Activated CD4-positive, alpha-beta memory T cell treated with anti-CD3 and anti-CD28 coated beads for 36 hours (primary cell): ENCODE measurements around the gene RBM20. TPM values are rescaled to one million over a fixed set of nuclear protein-coding genes. Genes with fewer than 3 reads are reported as not detected.
A peak's percentile ranks its signal among the peaks of the same experiment; 100 is the strongest.

Experiments
- CTCF ChIA-PET: fragments of 350-600 bp; sonication (Branson Sonifier 250); formaldehyde crosslinking; loops from one replicate; lab custom pipeline; 2021; ENCODE audit warnings: antibody characterized with exemption, inconsistent platforms; lab: Charles Lee
- POLR2A ChIA-PET: fragments of 350-600 bp; sonication (Branson Sonifier 250); formaldehyde crosslinking; loops from one replicate; lab custom pipeline; 2021; ENCODE audit warnings: antibody characterized with exemption; lab: Charles Lee
- DNase-seq: peaks from one replicate; pipeline ENCODE4 v3.0.0-alpha.2; 2020
- H3K27ac Mint-ChIP-seq: one replicate; pipeline ENCODE4 v1.8.0; 2021; ENCODE audit warnings: mixed read lengths
- H3K27me3 Mint-ChIP-seq: one replicate; pipeline ENCODE4 v1.8.0; 2021; ENCODE audit warnings: mixed read lengths
- H3K36me3 Mint-ChIP-seq: one replicate; pipeline ENCODE4 v1.8.0; 2021; ENCODE audit warnings: mixed read lengths
- H3K4me1 Mint-ChIP-seq: one replicate; pipeline ENCODE4 v1.8.0; 2021; ENCODE audit warnings: low read depth, mixed read lengths
- H3K4me3 Mint-ChIP-seq: one replicate; pipeline ENCODE4 v1.8.0; 2021; ENCODE audit warnings: mild to moderate bottlenecking, mixed read lengths
- H3K9me3 Mint-ChIP-seq: one replicate; pipeline ENCODE4 v1.8.0; 2021; ENCODE audit warnings: mixed read lengths
- intact Hi-C: fragments of 100-400 bp; cut with micrococcal nuclease; formaldehyde crosslinking; loops from one replicate; pipeline ENCODE4 v1.15.1; 2023
- total RNA-seq, 2 experiments: library from RNA; stranded (reverse); gene quantifications; one replicate each; pipeline ENCODE4 v1.2.3, GENCODE V29; 2021

Gene RBM20
- total RNA-seq, 2 experiments from 2014 or later = not detected

DNA sequence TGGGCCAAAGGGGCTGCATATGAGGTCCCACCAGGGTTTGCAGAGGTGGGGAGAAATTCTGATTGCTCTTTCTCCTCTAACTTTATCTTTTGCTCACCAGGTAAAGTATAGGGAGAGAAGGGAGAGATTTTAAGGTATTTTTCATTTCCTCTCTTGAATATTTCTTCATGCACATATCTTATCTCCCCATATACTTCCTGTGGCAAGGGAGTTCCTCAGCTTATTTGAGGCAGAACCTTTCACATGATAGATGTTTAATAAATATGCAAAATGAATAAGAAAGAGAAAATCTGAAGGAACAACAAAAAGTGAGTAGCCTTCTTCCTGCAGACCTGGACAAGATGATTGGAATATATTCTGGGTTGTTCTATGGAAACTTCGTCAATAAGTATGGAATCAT lies 160.2 kb downstream of the RBM20 start:
- ChIA-PET POLR2A (interaction anchor here (1.1 kb wide), 1 partner anchor 12 kb away, joined by 3 read pairs; no protein-coding TSS in a partner anchor), CTCF (interaction anchor here (0.7 to 3.1 kb wide), 17 partner anchors 9 to 133 kb away, joined by 3 to 25 read pairs (median 4); no protein-coding TSS in a partner anchor)
- H3K9me3 Mint-ChIP-seq = no peaks in the 10 kb centered on the region
- DNase-seq = no peak
- intact Hi-C loops = loop anchor here (2.0 to 5.0 kb wide), 3 partner anchors 38 to 192 kb away; no protein-coding TSS in a partner anchor
- H3K27ac Mint-ChIP-seq = no peak overlapping the region
- H3K27me3 Mint-ChIP-seq = no peaks in the 10 kb centered on the region
- H3K4me1 Mint-ChIP-seq = peaks cover 36% of the 10 kb centered on the region
- H3K36me3 Mint-ChIP-seq = no peaks in the 10 kb centered on the region
- no peak overlapping the region for H3K4me3 Mint-ChIP-seq

DNA sequence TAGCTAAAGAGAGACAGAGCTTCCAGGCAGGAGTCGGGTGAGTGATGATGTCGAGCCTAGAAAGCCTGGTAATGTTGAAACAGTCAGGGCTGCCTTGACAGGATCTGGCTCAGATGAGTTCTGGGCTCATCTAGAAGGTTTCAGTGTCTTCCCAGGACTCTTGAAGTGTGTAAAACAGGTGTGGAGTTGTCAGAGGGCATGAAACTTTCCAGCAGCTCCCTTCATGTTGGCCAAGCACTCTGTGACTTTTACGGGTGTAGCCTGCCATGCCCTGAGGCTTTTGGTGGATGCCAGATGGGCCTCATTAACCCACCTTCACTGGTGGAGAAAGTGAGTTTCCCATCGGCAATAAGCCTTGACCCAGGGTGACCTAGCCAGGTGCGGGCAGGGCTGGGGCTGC lies 161.2 kb downstream of the RBM20 start:
- Mint-ChIP-seq H3K4me3 (no peak overlapping the region), H3K27ac (no peak overlapping the region), H3K36me3 (no peaks in the 10 kb centered on the region), H3K27me3 (no peaks in the 10 kb centered on the region), H3K4me1 (peaks cover 36% of the 10 kb centered on the region), H3K9me3 (no peaks in the 10 kb centered on the region)
- CTCF ChIA-PET = interaction anchor here (1.0 kb wide), 1 partner anchor 20 kb away, joined by 3 read pairs; no protein-coding TSS in a partner anchor
- intact Hi-C loops = loop anchor here (2.0 kb wide), 1 partner anchor 58 kb away; no protein-coding TSS in a partner anchor
- DNase-seq = no peak
- POLR2A ChIA-PET = no interaction called here

DNA sequence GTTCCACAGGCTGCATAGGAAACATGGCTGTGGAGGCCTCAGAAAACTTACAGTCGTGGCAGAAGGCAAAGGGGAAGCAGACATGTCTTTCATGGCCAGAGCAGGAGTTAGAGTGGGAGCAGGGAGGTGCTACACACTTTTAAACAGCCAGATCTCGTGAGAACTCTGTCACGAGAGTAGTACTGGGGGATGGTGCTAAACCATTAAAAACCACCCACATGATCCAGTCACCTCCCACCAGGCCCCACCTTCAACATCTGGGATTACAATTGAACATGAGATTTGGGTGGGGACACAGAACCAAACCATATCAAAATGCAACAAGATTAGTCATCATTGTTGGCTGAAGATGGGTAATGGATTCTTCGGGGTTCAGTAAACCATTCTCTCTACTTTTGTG lies 162.2 kb downstream of the RBM20 start:
- no peak for DNase-seq
- Mint-ChIP-seq H3K36me3 (no peaks in the 10 kb centered on the region), H3K27me3 (no peaks in the 10 kb centered on the region), H3K27ac (no peak overlapping the region), H3K9me3 (no peaks in the 10 kb centered on the region), H3K4me3 (no peak overlapping the region), H3K4me1 (peaks cover 36% of the 10 kb centered on the region)
- ChIA-PET POLR2A (no interaction called here), CTCF (no interaction called here)
- intact Hi-C loops = no loop called here

DNA sequence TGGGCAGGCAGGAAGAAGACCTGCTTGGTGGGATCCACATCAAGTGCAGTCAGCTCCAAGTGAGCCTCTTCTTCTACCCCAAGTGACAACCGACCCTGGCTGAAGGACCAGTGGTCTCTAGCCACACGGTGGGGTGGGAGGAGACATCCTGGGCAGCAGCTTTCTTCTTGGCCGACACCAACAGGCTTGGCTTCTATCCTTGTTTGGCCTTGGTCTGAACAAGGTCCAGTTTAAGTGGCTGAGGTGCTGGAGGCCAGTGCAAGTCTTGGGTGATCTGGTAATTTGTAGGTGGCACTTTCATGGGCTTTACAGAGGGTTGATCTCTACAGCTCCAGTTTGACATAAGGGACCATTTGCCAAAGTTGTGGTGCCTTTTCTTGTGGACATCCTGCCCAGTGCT lies 164.0 kb downstream of the RBM20 start:
- H3K27me3 Mint-ChIP-seq = no peaks in the 10 kb centered on the region
- H3K27ac Mint-ChIP-seq = no peak overlapping the region
- ChIA-PET POLR2A (interaction anchor here (0.9 kb wide), 1 partner anchor 63 kb away, joined by 3 read pairs; the partner anchor contains the start of gene PDCD4), CTCF (no interaction called here)
- no peak overlapping the region for H3K4me3 Mint-ChIP-seq
- no peaks in the 10 kb centered on the region for H3K36me3 Mint-ChIP-seq
- intact Hi-C loops = no loop called here
- peaks cover 23% of the 10 kb centered on the region for H3K4me1 Mint-ChIP-seq
- no peaks in the 10 kb centered on the region for H3K9me3 Mint-ChIP-seq
- no peak for DNase-seq

DNA sequence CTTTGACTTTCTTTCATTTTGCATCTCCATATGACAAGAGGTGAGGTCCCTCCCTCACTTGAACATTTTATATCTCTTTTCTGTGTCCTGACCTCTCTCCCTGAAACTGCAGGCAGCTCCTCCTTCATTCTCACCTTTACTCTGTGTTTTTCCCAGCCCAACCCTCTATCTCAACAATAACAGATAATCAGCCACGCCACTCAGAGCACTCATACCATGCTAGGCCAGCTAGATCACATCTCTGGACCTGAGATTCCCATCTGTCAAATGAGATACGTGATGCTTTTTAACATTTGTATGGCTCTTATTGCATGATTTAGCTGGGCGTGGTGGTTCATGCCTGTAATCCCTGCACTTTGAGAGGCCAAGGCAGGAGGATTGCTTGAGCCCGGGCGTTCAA lies 164.5 kb downstream of the RBM20 start:
- H3K36me3 Mint-ChIP-seq = no peaks in the 10 kb centered on the region
- CTCF ChIA-PET = no interaction called here

DNA sequence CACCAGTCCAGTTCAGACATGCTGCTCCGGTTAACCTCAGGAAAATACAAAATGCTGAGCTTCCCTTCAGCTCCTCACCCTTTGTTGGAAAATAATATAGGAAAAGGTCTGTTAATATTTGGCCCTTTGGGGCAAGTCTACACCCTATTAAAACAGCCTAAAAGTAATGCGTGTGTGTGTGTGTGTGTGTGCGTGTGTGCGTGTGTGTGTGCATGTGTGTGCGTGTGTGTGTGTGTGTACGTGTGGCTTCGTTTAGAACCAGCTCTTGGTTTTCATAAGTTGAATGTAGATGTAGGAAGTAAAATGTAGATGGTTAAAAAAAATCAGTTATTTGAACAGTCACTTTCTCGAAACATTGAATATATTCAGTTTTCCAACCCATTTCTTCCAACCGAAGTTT lies 166.5 kb downstream of the RBM20 start:
- ChIA-PET POLR2A (no interaction called here), CTCF (no interaction called here)
- no peak overlapping the region for H3K4me3 Mint-ChIP-seq
- no peaks in the 10 kb centered on the region for H3K27me3 Mint-ChIP-seq
- peaks cover 6% of the 10 kb centered on the region for H3K4me1 Mint-ChIP-seq
- no peak for DNase-seq
- H3K9me3 Mint-ChIP-seq = no peaks in the 10 kb centered on the region
- intact Hi-C loops = no loop called here
- no peak overlapping the region for H3K27ac Mint-ChIP-seq
- no peaks in the 10 kb centered on the region for H3K36me3 Mint-ChIP-seq

More for the DNA sequence above, 164.5 kb downstream of the RBM20 start:
- Mint-ChIP-seq H3K9me3 (no peaks in the 10 kb centered on the region), H3K4me1 (peaks cover 18% of the 10 kb centered on the region), H3K27ac (no peak overlapping the region), H3K27me3 (no peaks in the 10 kb centered on the region), H3K4me3 (no peak overlapping the region)
- POLR2A ChIA-PET = no interaction called here
- no peak for DNase-seq
- intact Hi-C loops = no loop called here

DNA sequence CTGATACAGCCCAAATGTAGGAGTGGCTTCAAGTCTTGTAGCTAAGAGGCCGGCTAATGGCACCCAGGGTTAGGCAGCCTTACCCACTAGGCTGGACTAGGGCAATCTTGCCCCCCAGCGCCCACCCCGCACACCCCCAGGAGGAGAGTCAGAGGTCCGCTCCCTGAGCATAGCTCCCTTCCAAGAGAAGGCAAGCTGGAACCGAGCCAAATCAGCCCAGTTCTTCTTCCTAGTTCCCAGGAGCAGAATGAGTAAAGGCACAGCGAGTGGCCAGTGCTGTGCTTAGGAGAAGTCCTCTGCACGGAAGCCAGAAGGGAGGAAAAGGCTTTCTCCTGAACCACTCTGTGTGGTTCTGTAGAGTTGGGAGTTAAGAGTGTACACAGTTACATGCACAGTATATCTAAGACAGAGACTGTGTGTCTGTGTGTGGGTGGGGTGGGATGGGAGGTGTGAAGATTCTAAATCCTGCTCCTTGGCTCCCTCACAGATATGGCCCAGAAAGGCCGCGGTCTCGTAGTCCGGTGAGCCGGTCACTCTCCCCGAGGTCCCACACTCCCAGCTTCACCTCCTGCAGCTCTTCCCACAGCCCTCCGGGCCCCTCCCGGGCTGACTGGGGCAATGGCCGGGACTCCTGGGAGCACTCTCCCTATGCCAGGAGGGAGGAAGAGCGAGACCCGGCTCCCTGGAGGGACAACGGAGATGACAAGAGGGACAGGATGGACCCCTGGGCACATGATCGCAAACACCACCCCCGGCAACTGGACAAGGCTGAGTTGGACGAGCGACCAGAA lies 167.8 kb downstream of the RBM20 start:
- peaks cover 12% of the 10 kb centered on the region for H3K4me1 Mint-ChIP-seq
- ChIA-PET CTCF (interaction anchor here (0.6 kb wide), 1 partner anchor 16 kb away, joined by 3 read pairs; no protein-coding TSS in a partner anchor), POLR2A (no interaction called here)
- H3K9me3 Mint-ChIP-seq = no peaks in the 10 kb centered on the region
- no peaks in the 10 kb centered on the region for H3K36me3 Mint-ChIP-seq
- intact Hi-C loops = no loop called here
- H3K27ac Mint-ChIP-seq = no peak overlapping the region
- H3K4me3 Mint-ChIP-seq = no peak overlapping the region
- no peak for DNase-seq
- H3K27me3 Mint-ChIP-seq = no peaks in the 10 kb centered on the region

DNA sequence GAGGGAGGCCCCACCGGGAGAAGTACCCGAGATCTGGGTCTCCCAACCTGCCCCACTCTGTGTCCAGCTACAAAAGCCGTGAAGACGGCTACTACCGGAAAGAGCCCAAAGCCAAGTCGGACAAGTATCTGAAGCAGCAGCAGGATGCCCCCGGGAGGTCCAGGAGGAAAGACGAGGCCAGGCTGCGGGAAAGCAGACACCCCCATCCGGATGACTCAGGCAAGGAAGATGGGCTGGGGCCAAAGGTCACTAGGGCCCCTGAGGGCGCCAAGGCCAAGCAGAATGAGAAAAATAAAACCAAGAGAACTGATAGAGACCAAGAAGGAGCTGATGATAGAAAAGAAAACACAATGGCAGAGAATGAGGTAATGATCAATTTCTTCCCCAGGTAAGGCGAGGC lies 168.4 kb downstream of the RBM20 start:
- CTCF ChIA-PET = interaction anchor here (0.6 kb wide), 1 partner anchor 16 kb away, joined by 3 read pairs; no protein-coding TSS in a partner anchor

DNA sequence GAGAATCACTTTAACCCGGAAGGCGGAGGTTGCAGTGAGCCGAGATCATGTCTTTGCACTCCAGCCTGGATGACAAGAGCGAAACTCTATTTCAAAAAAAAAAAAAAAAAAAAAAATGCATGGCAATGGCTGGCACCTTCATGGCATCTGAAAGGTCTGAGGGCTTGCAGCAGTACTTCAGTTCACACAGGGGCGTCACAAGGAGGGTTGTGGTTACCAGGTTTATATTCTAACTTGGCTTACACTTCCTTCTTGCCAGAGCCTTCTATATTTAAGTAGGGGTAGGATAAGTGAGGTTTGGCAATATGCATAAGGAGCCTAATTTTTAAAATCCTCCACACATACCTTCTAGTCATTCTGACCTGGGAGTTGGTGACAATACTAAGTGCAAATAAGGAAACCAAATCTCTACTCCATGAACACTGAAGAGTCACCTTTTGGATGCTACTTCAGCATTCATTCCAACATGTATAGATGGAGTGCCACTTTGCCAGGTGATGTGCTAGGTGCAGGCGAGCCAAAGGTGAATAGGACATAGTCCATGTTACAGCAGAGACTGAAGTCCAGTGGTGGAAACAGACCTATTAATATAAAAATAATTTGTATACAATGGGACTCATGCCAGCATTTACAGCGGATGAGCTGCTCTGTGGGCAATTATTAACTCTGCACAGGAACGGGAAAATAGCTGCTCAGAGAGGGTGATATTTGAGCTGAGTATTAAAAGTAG lies 169.8 kb downstream of the RBM20 start:
- POLR2A ChIA-PET = no interaction called here
- intact Hi-C loops = no loop called here
- Mint-ChIP-seq H3K4me3 (no peak overlapping the region), H3K4me1 (peaks cover 16% of the 10 kb centered on the region), H3K36me3 (no peaks in the 10 kb centered on the region), H3K27me3 (no peaks in the 10 kb centered on the region), H3K27ac (no peak overlapping the region), H3K9me3 (no peaks in the 10 kb centered on the region)
- CTCF ChIA-PET = no interaction called here
- no peak for DNase-seq

More for the DNA sequence above, 168.4 kb downstream of the RBM20 start:
- no peak overlapping the region for H3K27ac Mint-ChIP-seq
- H3K4me1 Mint-ChIP-seq = peaks cover 14% of the 10 kb centered on the region
- POLR2A ChIA-PET = no interaction called here
- intact Hi-C loops = no loop called here
- no peak overlapping the region for H3K4me3 Mint-ChIP-seq
- no peak for DNase-seq
- no peaks in the 10 kb centered on the region for H3K27me3 Mint-ChIP-seq
- H3K36me3 Mint-ChIP-seq = no peaks in the 10 kb centered on the region
- no peaks in the 10 kb centered on the region for H3K9me3 Mint-ChIP-seq

DNA sequence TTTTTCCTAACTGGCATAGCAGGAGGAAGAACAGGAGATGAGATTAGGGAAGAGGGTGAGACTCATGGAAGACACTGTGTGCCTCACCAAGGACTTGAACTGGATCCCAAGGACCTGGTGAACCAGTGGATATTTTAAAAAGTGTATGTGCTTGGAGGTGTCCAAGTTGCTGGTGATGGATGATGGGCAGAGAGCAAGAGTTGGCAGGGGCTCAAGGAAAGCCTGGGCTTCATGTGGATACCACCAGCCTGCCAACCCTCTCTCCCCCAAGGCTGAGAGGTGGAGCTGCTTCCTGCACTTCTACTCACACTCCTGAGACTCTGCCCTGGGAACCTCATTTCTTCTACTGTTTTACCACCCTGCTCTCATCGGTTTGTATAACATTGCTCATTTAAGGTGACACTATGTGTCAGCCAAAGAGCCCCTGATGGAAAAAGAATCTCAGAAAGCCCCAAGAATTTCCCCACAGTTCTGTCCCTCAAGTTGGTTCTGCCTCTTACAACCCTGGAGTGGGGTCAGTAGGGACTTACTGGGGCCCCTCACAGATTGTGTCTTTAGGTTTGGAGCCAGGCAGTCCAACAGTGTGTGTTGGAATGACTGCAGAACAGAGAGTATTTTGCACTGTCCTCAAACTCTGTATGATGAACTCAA lies 171.3 kb downstream of the RBM20 start:
- Mint-ChIP-seq H3K9me3 (no peaks in the 10 kb centered on the region), H3K36me3 (no peaks in the 10 kb centered on the region), H3K4me3 (no peak overlapping the region), H3K27me3 (no peaks in the 10 kb centered on the region), H3K4me1 (peaks cover 16% of the 10 kb centered on the region), H3K27ac (no peak overlapping the region)
- ChIA-PET POLR2A (no interaction called here), CTCF (no interaction called here)
- intact Hi-C loops = no loop called here
- peak; percentile 18 for DNase-seq

DNA sequence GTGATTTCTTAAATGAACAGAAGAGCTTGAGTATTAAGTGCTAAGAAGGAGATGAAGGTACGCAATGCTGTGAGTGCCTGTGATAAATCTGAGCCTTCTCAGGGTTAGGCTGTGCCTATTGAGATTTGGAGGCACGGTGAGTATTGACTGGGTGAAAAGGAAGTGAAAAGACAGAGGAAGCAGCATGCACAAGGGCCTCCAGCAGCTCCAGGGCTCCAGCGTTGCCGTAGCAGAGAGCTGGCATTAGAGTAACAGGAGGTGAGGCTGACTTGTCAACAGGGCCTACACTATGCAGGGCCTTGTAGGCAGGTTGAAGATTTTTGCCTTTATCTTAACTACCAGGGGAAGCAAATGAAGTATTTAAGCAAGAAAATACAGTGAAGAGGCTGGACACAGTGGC lies 173.5 kb downstream of the RBM20 start:
- ChIA-PET POLR2A (no interaction called here), CTCF (interaction anchor here (1.2 to 1.5 kb wide), 2 partner anchors 14 kb away, joined by 3 to 4 read pairs; no protein-coding TSS in a partner anchor)
- Mint-ChIP-seq H3K27me3 (no peaks in the 10 kb centered on the region), H3K36me3 (no peaks in the 10 kb centered on the region), H3K9me3 (no peaks in the 10 kb centered on the region), H3K27ac (no peak overlapping the region), H3K4me3 (no peak overlapping the region), H3K4me1 (peaks cover 16% of the 10 kb centered on the region)
- DNase-seq = no peak
- intact Hi-C loops = no loop called here
